ENCODE results near the gene WDR33.

Gene WDR33

GRCh38 chr2:127707890-127708648 is 102.9 kb downstream of the WDR33 start:
- no peak overlapping the region for H3K27ac ChIP-seq
- TF ChIP-seq CTCF (conservative IDR thresholded peaks at IDR 0.05), result no peak
- no peak for TF ChIP-seq ZFX (IDR thresholded peaks at IDR 0.05)

GRCh38 chr2:127706215-127706990 is 104.6 kb downstream of the WDR33 start:
- no peak for TF ChIP-seq ZFX (IDR thresholded peaks at IDR 0.05)
- no peak for TF ChIP-seq CTCF (conservative IDR thresholded peaks at IDR 0.05)
- H3K27ac ChIP-seq, result no peak overlapping the region

- TF ChIP-seq ZFX (IDR thresholded peaks at IDR 0.05), result no peak
- TF ChIP-seq CTCF (conservative IDR thresholded peaks at IDR 0.05), result no peak
- H3K27ac ChIP-seq, result no peak overlapping the region
Measured at GRCh38 chr2:127705391-127706065, 105.4 kb downstream of the WDR33 start.

GRCh38 chr2:127704641-127705390 is 106.2 kb downstream of the WDR33 start:
- no peak overlapping the region for H3K27ac ChIP-seq
- TF ChIP-seq CTCF (conservative IDR thresholded peaks at IDR 0.05), result no peak
- no peak for TF ChIP-seq ZFX (IDR thresholded peaks at IDR 0.05)

- TF ChIP-seq ZFX (IDR thresholded peaks at IDR 0.05), result no peak
- no peak for TF ChIP-seq CTCF (conservative IDR thresholded peaks at IDR 0.05)
- no peak overlapping the region; the same call in 1 of the 2 replicates for H3K27ac ChIP-seq
Measured at GRCh38 chr2:127703282-127703681, 107.7 kb downstream of the WDR33 start.

- TF ChIP-seq ZFX (IDR thresholded peaks at IDR 0.05), result no peak
- TF ChIP-seq CTCF (conservative IDR thresholded peaks at IDR 0.05), result no peak
- H3K27ac ChIP-seq, result peak overlapping the region; percentile 97
Measured at GRCh38 chr2:127702395-127703009, 108.5 kb downstream of the WDR33 start.
